Right renal cortex interstitium (tissue), 3 donors: ENCODE measurements around the gene OR6K2. TPM values are rescaled to one million over a fixed set of nuclear protein-coding genes. Genes with fewer than 3 reads are reported as not detected.
"Not testable (repeated sequence)": the region's sequence is repeated elsewhere in the genome, so short reads cannot be mapped to it uniquely, and the experiment has no call there.

Source experiments
- DNase-seq, 3 donors: peaks; one replicate each; pipeline ENCODE4 v3.0.0-alpha.2; 2013; ENCODE audit warnings: low read depth in 3 of 3, low spot score in 2 of 3
- polyA plus RNA-seq, 3 donors: library from polyadenylated mRNA; unstranded; fragments of 120-200 nt; gene quantifications; one replicate each; pipeline ENCODE4 v1.2.1, GENCODE V29; 2013; ENCODE audit not compliant: insufficient read length in 3 of 3

Gene OR6K2, protein sequence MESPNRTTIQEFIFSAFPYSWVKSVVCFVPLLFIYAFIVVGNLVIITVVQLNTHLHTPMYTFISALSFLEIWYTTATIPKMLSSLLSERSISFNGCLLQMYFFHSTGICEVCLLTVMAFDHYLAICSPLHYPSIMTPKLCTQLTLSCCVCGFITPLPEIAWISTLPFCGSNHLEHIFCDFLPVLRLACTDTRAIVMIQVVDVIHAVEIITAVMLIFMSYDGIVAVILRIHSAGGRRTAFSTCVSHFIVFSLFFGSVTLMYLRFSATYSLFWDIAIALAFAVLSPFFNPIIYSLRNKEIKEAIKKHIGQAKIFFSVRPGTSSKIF
- not detected for polyA plus RNA-seq

DNA sequence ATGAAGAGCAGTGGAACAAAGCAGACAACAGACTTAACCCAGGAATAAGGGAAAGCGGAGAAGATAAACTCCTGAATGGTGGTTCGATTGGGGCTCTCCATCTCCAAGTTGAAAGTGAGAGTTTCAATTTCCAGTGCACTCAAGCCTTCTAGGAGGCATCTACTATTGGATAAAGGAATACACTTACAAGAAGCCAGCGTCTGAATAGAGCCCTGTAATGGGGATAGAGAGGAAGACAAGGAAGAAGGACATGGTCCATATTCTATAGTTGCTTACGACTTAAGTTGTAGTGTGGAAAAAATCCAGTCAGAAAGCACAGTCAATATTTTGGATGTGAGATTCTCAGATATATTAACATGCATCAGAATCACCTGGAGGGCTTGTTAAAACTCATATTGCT, at the start of gene OR6K2:
Gene OR6K2 (minus strand): TSS at position 101 of the 400 bp plus-strand sequence. CDS start 0 bp downstream, at position 101.
- DNase-seq = no peak

GRCh38 chr1:158735848-158736247, 35.4 kb upstream of the OR6K2 start:
- DNase-seq = no peak

DNA sequence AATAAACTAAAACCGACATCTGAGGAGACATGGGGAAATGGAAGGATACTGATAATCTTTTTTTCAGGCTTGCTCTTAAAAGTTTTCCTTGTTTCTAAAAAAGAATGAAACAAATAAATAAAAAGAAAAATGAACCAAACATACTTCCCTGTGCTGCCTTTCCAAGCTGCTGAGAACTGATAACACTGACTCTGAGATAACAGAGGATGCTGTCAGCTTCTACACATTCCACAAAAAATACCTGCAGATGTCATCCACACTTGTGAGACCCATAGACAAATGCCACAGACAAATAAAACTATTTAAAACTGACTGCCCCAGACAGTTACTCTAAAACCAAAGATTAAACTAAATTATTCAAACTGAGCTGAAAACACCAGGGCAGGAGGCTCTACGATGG, 32.1 kb upstream of the OR6K2 start:
- DNase-seq = no peak

DNA sequence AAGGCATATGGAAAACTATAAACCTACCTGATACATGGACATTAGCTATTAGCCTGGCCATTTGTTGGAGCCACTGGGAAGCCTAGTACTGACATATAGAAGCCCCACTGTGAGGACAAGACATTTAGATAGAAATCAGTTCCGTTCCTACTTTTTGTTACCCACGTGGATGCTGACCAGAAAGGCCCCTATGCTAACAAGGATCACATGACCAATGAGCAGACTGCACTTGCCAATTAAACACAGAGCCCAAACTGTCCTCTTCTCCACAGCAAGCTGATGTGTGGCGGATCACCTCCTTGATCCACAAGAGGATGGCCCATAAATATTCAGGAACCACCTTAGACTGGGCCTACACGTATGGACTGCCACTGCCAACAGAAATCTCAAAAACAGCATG, 31.3 kb upstream of the OR6K2 start:
- no peak for DNase-seq

- DNase-seq = no peak
Observed at GRCh38 chr1:158730453-158730852, 30.0 kb upstream of the OR6K2 start.

DNA sequence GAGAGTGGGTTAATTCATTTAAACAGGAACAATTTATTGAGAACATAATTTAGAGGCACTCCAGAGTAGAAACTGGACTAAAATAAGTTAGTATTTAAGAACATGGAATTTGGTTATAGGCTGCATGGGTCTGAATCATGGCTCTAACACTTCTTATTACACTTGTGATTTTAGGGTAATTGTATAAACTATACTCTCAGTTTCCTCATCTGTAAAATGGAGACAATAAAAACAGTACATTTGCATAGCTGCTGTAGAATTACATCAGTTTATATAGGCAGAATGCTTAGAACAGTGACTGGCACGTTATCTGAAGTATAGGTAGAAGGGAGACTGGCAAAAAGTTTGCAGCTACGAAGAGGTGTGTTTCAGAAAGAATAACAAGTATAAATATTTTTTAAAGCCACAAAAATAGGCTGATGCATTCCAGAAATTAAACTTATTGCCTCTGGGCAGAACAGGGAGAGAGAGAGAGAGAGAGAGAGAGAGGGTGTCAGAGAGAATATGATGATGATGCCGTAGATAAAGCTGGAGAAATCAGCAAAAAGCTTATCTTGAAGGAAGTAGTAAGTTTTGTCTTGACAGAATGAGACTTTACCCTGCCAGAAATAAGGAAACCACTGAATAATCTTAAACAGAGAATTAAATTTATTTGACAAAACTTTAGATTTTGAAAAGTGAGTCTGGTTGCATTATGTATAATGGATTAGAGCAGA, 28.2 kb upstream of the OR6K2 start:
- no peak for DNase-seq

- DNase-seq = no peak
Observed at GRCh38 chr1:158724442-158724841, 24.0 kb upstream of the OR6K2 start.

DNA sequence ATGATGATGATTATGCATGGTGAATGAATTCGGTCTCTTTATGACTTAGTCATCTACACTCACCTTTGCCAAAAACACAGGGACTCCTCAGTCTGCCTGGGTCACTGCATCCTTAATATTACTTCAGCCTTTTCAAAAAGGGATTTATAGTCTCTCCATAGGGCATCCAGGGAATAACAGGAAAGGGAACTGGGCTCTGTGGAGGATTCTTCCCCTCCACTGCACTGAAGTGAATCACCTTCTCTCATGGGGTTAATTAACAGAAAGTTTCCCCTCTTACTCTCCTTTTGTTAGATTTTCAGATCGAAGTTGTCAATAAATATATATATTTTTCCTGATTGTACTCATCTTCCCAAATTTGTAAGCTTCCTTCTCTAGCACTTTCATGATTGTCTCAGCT, 20.2 kb upstream of the OR6K2 start, which contains the start of gene OR6K3:
Gene OR6K3 (minus strand): TSS at position 101 of the 400 bp plus-strand sequence. CDS start 2,605 bp downstream, outside the sequence.
- DNase-seq = no peak

GRCh38 chr1:158719664-158720063, 19.2 kb upstream of the OR6K2 start:
- DNase-seq = no peak

DNA sequence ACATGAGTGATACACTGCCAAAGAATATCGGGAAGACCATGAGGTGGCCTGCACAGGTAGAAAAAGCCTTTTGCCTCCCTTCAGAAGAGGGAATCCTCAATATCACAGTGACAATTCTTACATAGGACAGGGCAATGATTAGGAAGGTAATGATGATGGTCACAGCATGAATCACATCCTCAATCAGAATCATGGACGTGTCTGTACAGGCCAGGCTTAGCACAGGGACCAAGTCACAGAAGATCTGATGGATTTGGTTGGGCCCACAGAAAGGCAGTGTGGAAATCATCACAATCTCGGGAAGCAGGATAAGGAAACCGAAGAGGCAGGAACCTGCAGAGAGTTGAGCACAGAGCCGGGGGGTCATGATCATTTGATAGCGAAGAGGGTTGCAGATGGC, 16.9 kb upstream of the OR6K2 start:
- no peak for DNase-seq

DNA sequence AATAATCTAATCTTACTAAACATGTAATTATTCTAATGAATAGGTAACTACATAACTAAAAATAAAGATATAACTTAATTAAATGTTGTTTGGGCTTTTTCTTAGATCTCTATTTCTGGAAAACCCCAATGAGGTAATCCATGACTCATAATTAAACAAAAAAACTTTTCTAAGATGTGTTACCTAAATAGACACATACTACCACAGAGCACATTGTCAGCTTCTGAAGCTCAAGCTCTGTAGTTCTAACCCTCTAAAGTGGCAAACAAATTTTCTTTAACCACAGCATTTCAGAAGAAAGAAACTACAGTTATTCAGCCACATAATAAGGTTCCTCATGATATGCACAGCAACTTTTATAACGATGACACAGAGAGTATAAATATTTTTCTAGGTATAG, 15.9 kb upstream of the OR6K2 start:
- no peak for DNase-seq

DNA sequence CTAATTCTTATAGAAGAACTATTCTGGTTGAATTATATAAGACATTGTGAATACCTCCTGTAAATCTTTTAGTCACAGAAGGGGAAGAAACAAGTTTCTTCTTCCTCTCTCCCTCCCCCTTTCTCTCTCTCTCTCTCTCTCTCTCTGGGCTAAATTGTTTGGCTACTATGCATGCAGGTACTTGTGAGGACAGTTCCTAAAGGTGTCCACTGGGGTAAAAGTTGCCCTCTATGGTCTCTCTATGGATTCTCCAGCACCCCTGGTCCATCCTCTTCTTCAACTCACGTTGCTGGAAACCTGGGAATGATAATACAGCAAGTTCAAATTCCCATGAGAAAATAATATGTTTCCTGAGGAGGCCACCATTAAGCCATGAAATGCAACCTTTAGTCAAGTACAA, 14.3 kb upstream of the OR6K2 start:
- DNase-seq = no peak

GRCh38 chr1:158711098-158711497, 10.6 kb upstream of the OR6K2 start:
- no peak for DNase-seq

- no peak for DNase-seq
Observed at GRCh38 chr1:158706096-158706495, 5.6 kb upstream of the OR6K2 start.

GRCh38 chr1:158694596-158694995, 5.9 kb downstream of the OR6K2 start:
- no peak for DNase-seq

DNA sequence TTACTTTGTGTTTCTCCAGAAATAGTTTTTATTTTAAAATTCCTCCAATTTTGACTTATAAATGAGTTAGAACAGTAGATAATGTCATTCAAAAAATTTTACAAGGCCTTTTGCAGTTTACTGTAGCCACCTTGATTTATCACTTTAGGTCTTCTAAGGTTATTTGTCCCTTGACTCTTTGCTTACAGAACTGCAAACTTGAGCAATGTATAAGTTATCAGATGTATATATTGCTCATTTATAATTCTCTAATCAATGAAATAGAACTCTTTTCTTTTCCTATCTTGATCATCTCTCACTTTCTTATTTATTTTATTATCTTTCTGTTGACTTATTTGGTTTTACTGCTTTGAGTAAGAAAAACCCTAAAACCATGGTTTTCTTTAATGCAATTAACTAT, 8.1 kb downstream of the OR6K2 start:
- no peak for DNase-seq

- DNase-seq = no peak
Observed at GRCh38 chr1:158691907-158692306, 8.5 kb downstream of the OR6K2 start.

DNA sequence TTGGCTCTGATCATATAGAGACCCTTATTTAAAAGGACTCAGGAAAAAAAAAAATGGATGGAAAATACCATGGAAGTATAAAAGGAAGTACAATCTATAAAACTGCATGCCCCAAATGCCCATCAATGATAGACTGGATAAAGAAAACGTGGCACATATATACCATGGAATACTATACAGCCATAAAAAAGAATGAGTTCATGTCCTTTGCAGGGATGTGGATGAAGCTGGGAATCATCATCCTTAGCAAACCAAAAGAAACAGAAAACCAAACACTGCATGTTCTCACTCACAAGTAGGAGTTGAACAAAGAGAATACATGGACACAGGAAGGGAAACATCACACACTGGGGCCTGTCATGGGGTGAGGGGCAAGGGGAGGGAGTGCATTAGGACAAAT, 9.3 kb downstream of the OR6K2 start:
- not testable (repeated sequence) for DNase-seq

DNA sequence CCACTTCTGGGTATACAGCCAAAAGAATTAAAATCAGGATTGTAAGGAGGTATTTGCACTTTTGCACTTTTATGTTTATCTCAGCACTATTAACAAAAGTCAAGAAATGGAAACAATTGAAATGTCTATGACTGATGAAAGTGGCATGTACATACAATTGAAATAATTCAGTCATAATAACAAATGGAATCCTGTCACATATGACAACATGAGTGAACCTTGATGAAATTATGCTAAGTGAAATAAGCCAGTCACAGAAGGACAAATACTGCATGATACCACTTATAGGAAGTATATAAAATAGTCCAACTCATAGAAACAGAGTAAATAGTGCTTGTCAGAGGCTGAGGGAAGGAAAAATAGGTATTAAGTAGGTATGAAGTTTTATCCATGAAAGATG, 10.6 kb downstream of the OR6K2 start:
- no peak for DNase-seq

- DNase-seq = no peak
Observed at GRCh38 chr1:158689110-158689509, 11.3 kb downstream of the OR6K2 start.

- DNase-seq = not testable (repeated sequence)
Observed at GRCh38 chr1:158688343-158688742, 12.1 kb downstream of the OR6K2 start.

DNA sequence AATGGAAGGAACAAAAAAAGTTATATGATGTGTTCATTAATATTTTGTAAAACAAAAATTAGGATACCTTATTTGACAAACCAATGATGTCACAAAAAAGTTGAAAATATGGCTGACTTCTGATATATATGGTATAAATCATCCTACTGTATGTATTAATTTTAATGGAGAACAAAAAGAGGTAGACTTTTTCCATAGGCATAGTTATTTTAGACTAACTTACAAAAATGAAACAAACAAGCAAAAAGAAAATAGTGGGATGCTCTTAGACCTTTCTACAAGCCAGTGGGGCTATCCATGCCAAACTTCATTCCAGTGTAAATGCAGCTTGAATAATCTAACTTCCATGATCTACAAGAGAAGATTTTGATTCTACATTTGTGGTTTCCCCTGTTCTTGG, 13.4 kb downstream of the OR6K2 start:
- DNase-seq = no peak
